OCI-LY1 (cell line): ENCODE results near the gene FASN.

ENCODE experiments used
- H2AFZ ChIP-seq: fragments of 200-600 bp; sonication (generic), shearing (Covaris generic); 2 replicates; pipeline ENCODE4 v1.6.0; 2014; ENCODE audit warnings: antibody characterized with exemption, mild to moderate bottlenecking, low read length
- H3F3A ChIP-seq: fragments of 200-600 bp; sonication (generic), shearing (Covaris generic); 2 replicates; pipeline ENCODE4 v1.6.0; 2014; ENCODE audit warnings: mild to moderate bottlenecking, antibody characterized with exemption, low read length, moderate library complexity; ENCODE audit not compliant: insufficient read depth
- H3K27ac ChIP-seq: fragments of 200-600 bp; sonication (generic); 2 replicates; pipeline ENCODE4 v1.5.1; 2014; ENCODE audit warnings: low read length, mixed run types, mild to moderate bottlenecking, low read depth; ENCODE audit not compliant: poor library complexity, severe bottlenecking
- H3K27me3 ChIP-seq: fragments of 200-600 bp; sonication (generic); 2 replicates; pipeline ENCODE4 v1.6.0; 2014; ENCODE audit warnings: antibody characterized with exemption, mild to moderate bottlenecking, low read length, moderate library complexity; ENCODE audit not compliant: insufficient read depth
- H3K36me3 ChIP-seq: fragments of 200-600 bp; sonication (generic); 2 replicates; pipeline ENCODE4 v1.6.1; 2014; ENCODE audit warnings: mild to moderate bottlenecking, antibody characterized with exemption, low read length, moderate library complexity, mixed read lengths; ENCODE audit not compliant: insufficient read depth
- H3K4me1 ChIP-seq: fragments of 200-600 bp; sonication (generic); 2 replicates; pipeline ENCODE4 v1.5.1; 2014; ENCODE audit warnings: mild to moderate bottlenecking, low read length, moderate library complexity; ENCODE audit not compliant: insufficient read depth, severe bottlenecking
- H3K4me2 ChIP-seq: fragments of 200-600 bp; sonication (generic), shearing (Covaris generic); 2 replicates; pipeline ENCODE4 v1.6.1; 2014; ENCODE audit warnings: low read length
- H3K4me3 ChIP-seq: fragments of 200-600 bp; sonication (generic); 2 replicates; pipeline ENCODE4 v1.5.1; 2014; ENCODE audit warnings: low read length, low read depth, mild to moderate bottlenecking, mixed read lengths; ENCODE audit not compliant: poor library complexity, severe bottlenecking
- H3K79me2 ChIP-seq: fragments of 200-600 bp; shearing (Covaris generic); 2 replicates; pipeline ENCODE4 v1.6.1; 2016; ENCODE audit warnings: mixed run types, low read length, mixed read lengths; ENCODE audit not compliant: insufficient read depth
- H3K9ac ChIP-seq: fragments of 200-600 bp; sonication (generic), shearing (Covaris generic); 2 replicates; pipeline ENCODE4 v1.6.1; 2014; ENCODE audit warnings: mild to moderate bottlenecking, low read length, mixed read lengths
- H3K9me2 ChIP-seq: fragments of 200-600 bp; sonication (generic), shearing (Covaris generic); 2 replicates; pipeline ENCODE4 v1.6.1; 2014; ENCODE audit warnings: low read depth, mild to moderate bottlenecking, low read length, mixed read lengths
- H3K9me3 ChIP-seq: fragments of 200-600 bp; shearing (Covaris generic); 2 replicates; pipeline ENCODE4 v1.6.1; 2014; ENCODE audit warnings: low read length, mixed read lengths
- H4K20me1 ChIP-seq: fragments of 200-600 bp; sonication (generic), shearing (Covaris generic); 2 replicates; pipeline ENCODE4 v1.6.0; 2016; ENCODE audit warnings: mild to moderate bottlenecking, low read length; ENCODE audit not compliant: insufficient read depth
- EZH2 ChIP-seq: fragments of 200-600 bp; sonication (generic), shearing (Covaris generic); IDR thresholded peaks from 2 replicates; pipeline ENCODE4 v1.8.0; 2017; ENCODE audit warnings: borderline replicate concordance, mixed run types, mild to moderate bottlenecking, antibody characterized with exemption, low read length, moderate library complexity, mixed read lengths
- TF ChIP-seq, protein P1 (sequence below): fragments of 200-600 bp; sonication (generic), shearing (Covaris generic); IDR thresholded peaks from 2 replicates; pipeline ENCODE4 v1.5.1; 2017; ENCODE audit warnings: mild to moderate bottlenecking, antibody characterized with exemption, low read length, moderate library complexity, mixed read lengths

The FASN gene

GRCh38 chr17:82127315-82127595 lies 29.2 kb upstream of the FASN start:
- no peak overlapping the region for H3K27ac ChIP-seq
- TF ChIP-seq, protein P1, sequence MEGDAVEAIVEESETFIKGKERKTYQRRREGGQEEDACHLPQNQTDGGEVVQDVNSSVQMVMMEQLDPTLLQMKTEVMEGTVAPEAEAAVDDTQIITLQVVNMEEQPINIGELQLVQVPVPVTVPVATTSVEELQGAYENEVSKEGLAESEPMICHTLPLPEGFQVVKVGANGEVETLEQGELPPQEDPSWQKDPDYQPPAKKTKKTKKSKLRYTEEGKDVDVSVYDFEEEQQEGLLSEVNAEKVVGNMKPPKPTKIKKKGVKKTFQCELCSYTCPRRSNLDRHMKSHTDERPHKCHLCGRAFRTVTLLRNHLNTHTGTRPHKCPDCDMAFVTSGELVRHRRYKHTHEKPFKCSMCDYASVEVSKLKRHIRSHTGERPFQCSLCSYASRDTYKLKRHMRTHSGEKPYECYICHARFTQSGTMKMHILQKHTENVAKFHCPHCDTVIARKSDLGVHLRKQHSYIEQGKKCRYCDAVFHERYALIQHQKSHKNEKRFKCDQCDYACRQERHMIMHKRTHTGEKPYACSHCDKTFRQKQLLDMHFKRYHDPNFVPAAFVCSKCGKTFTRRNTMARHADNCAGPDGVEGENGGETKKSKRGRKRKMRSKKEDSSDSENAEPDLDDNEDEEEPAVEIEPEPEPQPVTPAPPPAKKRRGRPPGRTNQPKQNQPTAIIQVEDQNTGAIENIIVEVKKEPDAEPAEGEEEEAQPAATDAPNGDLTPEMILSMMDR: no peak
- no peak for TF ChIP-seq EZH2
- H4K20me1 ChIP-seq: no peaks in the 10 kb centered on the region

DNA sequence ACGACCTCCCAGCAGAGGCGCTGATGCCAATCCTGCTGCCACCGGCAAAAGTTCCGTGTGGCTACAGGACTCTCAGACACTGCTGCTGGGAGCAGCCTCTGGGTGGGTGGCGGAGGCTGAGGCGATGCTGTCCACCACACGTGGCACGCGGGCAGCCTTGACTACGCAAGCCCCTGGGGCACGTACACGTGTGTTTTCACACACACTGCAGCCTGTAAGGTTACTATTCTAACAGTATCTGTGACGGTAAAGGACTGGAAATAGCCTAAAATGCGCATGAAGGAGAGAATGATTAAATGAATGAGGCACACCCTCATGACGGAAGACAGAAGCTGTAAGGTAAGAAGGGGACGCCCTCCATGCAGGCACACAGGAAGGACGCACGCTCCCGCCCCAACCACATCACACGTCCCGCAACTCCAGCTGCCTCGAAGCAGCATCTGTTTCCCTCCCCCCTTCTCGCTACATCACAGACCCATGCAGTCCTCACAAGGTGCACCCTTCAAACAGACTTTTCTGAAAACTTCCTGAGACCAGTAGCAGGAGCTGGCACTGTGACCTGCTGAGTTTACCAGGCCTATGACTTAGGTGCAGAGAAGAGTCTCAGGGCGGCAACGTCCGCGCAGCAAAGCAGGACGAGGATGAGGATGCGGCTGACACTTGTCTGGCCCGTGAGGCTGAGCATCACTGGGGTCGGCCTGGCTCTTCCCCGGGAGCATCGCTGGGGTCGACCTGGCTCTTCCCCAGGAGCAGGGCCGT lies 28.7 kb upstream of the FASN start:
- H3K4me3 ChIP-seq: no peak overlapping the region

More at GRCh38 chr17:82127315-82127595, 29.2 kb upstream of the FASN start:
- Histone ChIP-seq H2AFZ (no peak overlapping the region), H3K79me2 (no peaks in the 10 kb centered on the region), H3K4me3 (no peak overlapping the region), H3K9me3 (no peaks in the 10 kb centered on the region), H3K4me1 (peaks cover 4% of the 10 kb centered on the region), H3K4me2 (no peak overlapping the region), H3K9me2 (no peaks in the 10 kb centered on the region), H3F3A (no peaks in the 10 kb centered on the region), H3K36me3 (no peaks in the 10 kb centered on the region; the same call in 1 of the 2 replicates), H3K27me3 (no peaks in the 10 kb centered on the region; the same call in 1 of the 2 replicates), H3K9ac (no peak overlapping the region)

DNA sequence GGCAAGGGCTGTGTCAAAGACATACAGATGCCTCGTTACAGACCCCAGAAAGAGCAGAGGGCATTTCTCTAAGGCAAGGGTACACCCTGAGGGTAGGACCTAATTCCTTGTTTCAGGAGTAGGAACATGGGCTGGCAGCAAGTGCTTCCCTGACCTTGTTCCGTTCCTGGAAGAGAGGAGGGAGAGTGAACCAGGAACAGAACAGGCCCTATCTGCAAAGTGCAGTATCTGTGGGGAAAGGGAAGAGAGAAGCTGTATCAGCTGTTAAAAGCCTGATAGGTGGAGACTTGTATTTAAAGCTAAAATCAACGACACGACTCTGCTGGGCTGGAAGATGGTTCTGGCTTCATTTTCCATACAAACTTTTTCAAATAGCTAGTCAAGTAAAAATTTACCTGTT lies 26.1 kb upstream of the FASN start:
- no peak overlapping the region for H3K9ac ChIP-seq
- no peak overlapping the region for H2AFZ ChIP-seq
- no peaks in the 10 kb centered on the region for H4K20me1 ChIP-seq
- H3K9me3 ChIP-seq: no peaks in the 10 kb centered on the region
- TF ChIP-seq, protein P1: no peak
- no peak for TF ChIP-seq EZH2
- peaks cover 17% of the 10 kb centered on the region; the same call in 1 of the 2 replicates for H3K27me3 ChIP-seq
- H3K36me3 ChIP-seq: no peaks in the 10 kb centered on the region; the same call in 1 of the 2 replicates
- no peak overlapping the region for H3K4me3 ChIP-seq
- no peaks in the 10 kb centered on the region for H3K9me2 ChIP-seq
- peaks cover 4% of the 10 kb centered on the region for H3K4me1 ChIP-seq
- no peaks in the 10 kb centered on the region for H3F3A ChIP-seq
- no peak overlapping the region for H3K27ac ChIP-seq
- H3K4me2 ChIP-seq: no peak overlapping the region
- H3K79me2 ChIP-seq: no peaks in the 10 kb centered on the region

More for the DNA sequence above, 28.7 kb upstream of the FASN start:
- TF ChIP-seq, protein P1: no peak
- no peak for TF ChIP-seq EZH2
- H2AFZ ChIP-seq: no peak overlapping the region
- H3K9ac ChIP-seq: no peak overlapping the region
- H3K27me3 ChIP-seq: peaks cover 4% of the 10 kb centered on the region; the same call in 1 of the 2 replicates
- H3K9me2 ChIP-seq: no peaks in the 10 kb centered on the region
- no peaks in the 10 kb centered on the region for H3K79me2 ChIP-seq
- no peak overlapping the region for H3K4me2 ChIP-seq
- H4K20me1 ChIP-seq: no peaks in the 10 kb centered on the region
- no peaks in the 10 kb centered on the region for H3K9me3 ChIP-seq
- H3K36me3 ChIP-seq: no peaks in the 10 kb centered on the region; the same call in 1 of the 2 replicates
- H3F3A ChIP-seq: no peaks in the 10 kb centered on the region
- no peak overlapping the region for H3K27ac ChIP-seq
- peaks cover 4% of the 10 kb centered on the region for H3K4me1 ChIP-seq
